ENCODE measurements around the gene SMIM36.
"Not testable (repeated sequence)": the region's sequence is repeated elsewhere in the genome, so short reads cannot be mapped to it uniquely, and the experiment has no call there.

The SMIM36 gene

DNA sequence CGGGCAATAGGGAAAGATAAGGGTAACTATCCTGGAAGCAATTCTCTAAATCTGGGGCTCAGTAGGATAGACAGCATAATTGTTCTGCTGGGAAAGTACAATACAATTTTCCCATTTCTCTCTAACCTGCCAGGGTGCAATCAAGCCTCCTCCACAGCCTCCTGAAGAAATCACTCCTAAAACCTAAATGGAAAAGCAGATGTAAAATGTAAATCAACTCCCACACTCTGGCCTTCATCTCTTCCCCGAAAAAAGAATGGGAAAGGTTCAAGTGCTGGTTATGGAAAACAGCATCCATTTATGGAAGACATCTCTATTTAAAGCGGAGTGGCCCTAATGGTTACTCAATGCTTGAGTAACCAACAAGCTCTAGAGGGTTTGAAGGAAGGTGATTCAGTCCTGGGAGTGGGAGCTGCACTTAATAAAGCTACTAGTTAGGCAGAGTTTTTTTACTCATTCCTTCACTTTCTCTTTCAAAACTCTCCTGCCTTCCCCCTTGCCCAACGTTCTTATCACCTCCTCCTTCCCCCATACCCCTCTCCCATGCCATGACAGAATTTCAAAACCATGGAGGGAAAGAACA is 94.7 kb downstream of the SMIM36 start:
- DNase-seq (ENCODE audit: low read depth in 3 of 3), result no peak

- DNase-seq (ENCODE audit: low read depth in 3 of 3), result no peak
Observed at GRCh38 chr17:55416000-55416399, 95.3 kb downstream of the SMIM36 start.

- DNase-seq (ENCODE audit: low read depth in 3 of 3), result no peak
Observed at GRCh38 chr17:55414983-55415382, 96.3 kb downstream of the SMIM36 start.

GRCh38 chr17:55413825-55414489 is 97.3 kb downstream of the SMIM36 start:
- no peak for DNase-seq (ENCODE audit: low read depth in 3 of 3)

DNA sequence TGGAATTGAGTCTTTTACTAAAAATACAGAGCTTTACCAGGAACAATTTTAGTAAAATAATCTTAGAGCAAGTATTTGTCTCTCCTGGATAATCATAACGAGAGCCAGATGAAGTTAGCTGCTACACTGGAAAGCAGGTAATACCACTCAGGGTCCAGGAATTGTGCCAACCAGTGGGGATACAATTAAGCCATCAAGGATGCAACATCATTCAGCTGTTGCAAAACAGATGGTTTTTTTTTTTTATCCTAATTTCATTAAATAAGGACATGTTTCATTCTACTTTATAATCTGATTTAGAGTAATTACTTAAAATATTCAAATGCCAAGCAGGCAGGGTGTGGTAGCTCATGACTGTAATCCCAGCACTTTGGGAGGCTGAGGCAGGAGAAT is 99.8 kb downstream of the SMIM36 start:
- DNase-seq (ENCODE audit: low read depth in 3 of 3), result no peak

- DNase-seq (ENCODE audit: low read depth in 3 of 3), result no peak
Observed at GRCh38 chr17:55410722-55411462, 100.4 kb downstream of the SMIM36 start.

- DNase-seq (ENCODE audit: low read depth in 3 of 3), result no peak
Observed at GRCh38 chr17:55409030-55409800, 102.0 kb downstream of the SMIM36 start.

GRCh38 chr17:55407641-55408566 is 103.3 kb downstream of the SMIM36 start:
- no peak for DNase-seq (ENCODE audit: low read depth in 3 of 3)

GRCh38 chr17:55405600-55405999 is 105.7 kb downstream of the SMIM36 start:
- no peak for DNase-seq (ENCODE audit: low read depth in 3 of 3)

GRCh38 chr17:55404197-55404596 is 107.1 kb downstream of the SMIM36 start:
- not testable (repeated sequence) for DNase-seq (ENCODE audit: low read depth in 3 of 3)

DNA sequence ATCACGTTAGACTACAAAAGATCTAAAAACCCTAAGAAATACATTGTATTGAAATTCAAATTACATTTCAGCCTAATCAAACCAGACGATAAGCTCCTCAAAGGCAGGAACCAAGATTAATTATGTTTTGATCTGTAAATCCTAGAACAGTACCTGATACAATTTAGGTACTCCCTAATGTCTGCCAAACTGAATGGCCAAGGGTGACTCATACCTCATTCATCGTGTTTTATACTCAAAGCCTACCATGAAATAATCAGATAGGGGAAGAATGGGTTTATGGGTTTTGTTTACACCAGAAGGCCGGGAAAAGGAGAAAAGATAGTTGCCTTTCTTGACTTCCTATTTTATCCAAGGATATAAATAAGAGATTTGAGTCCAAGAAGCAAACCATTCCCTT is 108.9 kb downstream of the SMIM36 start:
- no peak for DNase-seq (ENCODE audit: low read depth in 3 of 3)

All from stimulated activated CD4-positive, alpha-beta T cell treated with anti-CD3 and anti-CD28 coated beads, TNF-alpha, amount 100 ng/mL, for 48 hours (primary cell).